OCI-LY7 (cell line): ENCODE data around the gene CCER1.

Source experiments
- CTCF ChIP-seq: fragments of 200-600 bp; sonication (generic); conservative IDR thresholded peaks from 2 replicates; pipeline ENCODE4 v1.5.1; 2014; ENCODE audit warnings: mild to moderate bottlenecking, antibody characterized with exemption, low read length, moderate library complexity, mixed read lengths
- EZH2phosphoT487 ChIP-seq: fragments of 200-600 bp; sonication (generic); IDR thresholded peaks from 2 replicates; pipeline ENCODE4 v1.6.1; 2018; ENCODE audit warnings: low read depth, borderline replicate concordance, mild to moderate bottlenecking, mixed run types, antibody characterized with exemption, low read length, moderate library complexity, mixed read lengths

DNA sequence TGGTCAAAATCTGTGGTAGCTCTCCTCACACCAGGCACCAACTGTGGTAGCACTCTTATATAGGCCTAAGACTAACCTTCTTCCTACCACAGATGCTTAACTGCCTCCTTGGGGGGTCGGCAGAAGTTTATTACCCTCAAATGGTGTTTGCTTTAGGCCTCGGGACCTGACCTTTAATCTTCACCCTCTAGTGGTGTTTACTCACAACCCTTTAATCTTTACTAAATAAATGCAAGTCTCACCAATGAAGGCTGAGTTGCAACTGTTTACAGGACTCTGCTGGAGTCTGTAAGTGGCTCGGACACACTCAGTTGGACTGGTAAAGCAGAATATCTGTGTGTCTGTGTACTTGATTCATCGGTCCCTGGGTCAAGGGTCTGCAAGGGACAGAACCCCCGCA is 29.4 kb downstream of the CCER1 start:
- no peak for TF ChIP-seq CTCF
- no peak for TF ChIP-seq EZH2phosphoT487
